K562 (cell line): Measurements from ENCODE around the gene PPP1R12C. TPM values are rescaled to one million over a fixed set of nuclear protein-coding genes. Genes with fewer than 3 reads are reported as not detected.

Experiments
- ATF4 ChIP-seq: fragments of 450-650 bp; formaldehyde crosslinking; IDR thresholded peaks from 2 replicates; pipeline ENCODE4 v1.4.0; 2022; ENCODE audit warnings: mild to moderate bottlenecking, moderate library complexity
- DDX20 ChIP-seq: fragments of 450-650 bp; IDR thresholded peaks from 2 replicates; pipeline ENCODE4 v1.6.1; 2016; ENCODE audit warnings: missing genetic modification characterization, low read depth, mild to moderate bottlenecking, missing compliant biosample characterization, moderate library complexity
- ELF2 ChIP-seq: fragments of 250-450 bp; sonication (Bioruptor Pico); IDR thresholded peaks from 2 replicates; pipeline ENCODE4 v1.5.0; 2021; ENCODE audit warnings: mild to moderate bottlenecking
- ERF ChIP-seq: fragments of 450-650 bp; formaldehyde crosslinking; IDR thresholded peaks from 2 replicates; pipeline ENCODE4 v1.4.0; 2020; ENCODE audit warnings: mild to moderate bottlenecking, mixed read lengths
- GABPA ChIP-seq: fragments of 200-800 bp; sonication (Bioruptor generic); conservative IDR thresholded peaks from 2 replicates; pipeline ENCODE4 v1.6.1; 2016; ENCODE audit warnings: low read depth, missing genetic modification characterization, missing compliant biosample characterization
- HNRNPL ChIP-seq: fragments of 200-400 bp; formaldehyde crosslinking; IDR thresholded peaks from 2 replicates; pipeline ENCODE4 v1.6.1; 2017; ENCODE audit warnings: low read depth, mild to moderate bottlenecking, low read length
- LEF1 ChIP-seq: fragments of 450-650 bp; IDR thresholded peaks from 2 replicates; pipeline ENCODE4 v1.6.1; 2016; ENCODE audit warnings: mild to moderate bottlenecking
- MECOM ChIP-seq: fragments of 250-450 bp; sonication (Bioruptor Pico); IDR thresholded peaks from 2 replicates; pipeline ENCODE4 v1.8.0; 2022; ENCODE audit warnings: inconsistent platforms
- MYC ChIP-seq, 2 experiments: fragments of 250-450 bp in 1 of 2; sonication (Bioruptor Pico) in 1 of 2; IDR thresholded peaks; 2 replicates each; pipeline versions ENCODE4 v1.5.1 to v1.6.1; 2012 to 2021; ENCODE audit warnings: low read depth in 2 of 2, borderline replicate concordance in 1 of 2, improper control_type of control experiment in 1 of 2, low read length in 1 of 2, mild to moderate bottlenecking in 1 of 2, moderate library complexity in 1 of 2
- NFIC ChIP-seq: fragments of 450-650 bp; IDR thresholded peaks from 2 replicates; pipeline ENCODE4 v1.6.1; 2017; ENCODE audit warnings: mild to moderate bottlenecking, inconsistent platforms
- NFRKB ChIP-seq: fragments of 450-650 bp; IDR thresholded peaks from 2 replicates; pipeline ENCODE4 v1.6.1; 2016; ENCODE audit warnings: low read depth
- NONO ChIP-seq, 2 experiments: fragments of 200-400 bp in 1 of 2; fragments of 450-650 bp in 1 of 2; formaldehyde crosslinking in 1 of 2; IDR thresholded peaks; 2 replicates each; pipeline ENCODE4 v1.6.1; 2017; ENCODE audit warnings: low read depth in 2 of 2, mild to moderate bottlenecking in 2 of 2, moderate library complexity in 2 of 2, low read length in 1 of 2
- POLR2A ChIP-seq: fragments of 450-650 bp; conservative IDR thresholded peaks from 2 replicates; pipeline ENCODE4 v1.6.1; 2016
- RAD21 ChIP-seq, 2 experiments: fragments of 250-450 bp in 1 of 2; fragments of 450-650 bp in 1 of 2; sonication (Bioruptor Pico) in 1 of 2; formaldehyde crosslinking in 1 of 2; IDR thresholded peaks in 1 of 2; conservative IDR thresholded peaks in 1 of 2; 2 replicates each; pipeline versions ENCODE4 v1.4.0 to v1.8.0; 2020 to 2022; ENCODE audit warnings: mild to moderate bottlenecking in 2 of 2, moderate library complexity in 1 of 2
- SP2 ChIP-seq: IDR thresholded peaks from 2 replicates; pipeline ENCODE4 v1.6.1; 2011; ENCODE audit warnings: mild to moderate bottlenecking, low read depth, low read length, moderate library complexity; ENCODE audit not compliant: poor library complexity, severe bottlenecking; ENCODE audit errors: extremely low read depth
- TEAD2 ChIP-seq: fragments of 450-650 bp; IDR thresholded peaks from 2 replicates; pipeline ENCODE4 v1.6.1; 2016; ENCODE audit warnings: missing genetic modification characterization, control low read depth, missing compliant biosample characterization
- THRAP3 ChIP-seq: fragments of 450-650 bp; IDR thresholded peaks from 2 replicates; pipeline ENCODE4 v1.6.1; 2016; ENCODE audit warnings: mild to moderate bottlenecking, inconsistent platforms, borderline replicate concordance
- THRB ChIP-seq: fragments of 450-650 bp; formaldehyde crosslinking; conservative IDR thresholded peaks from 2 replicates; pipeline ENCODE4 v1.4.0; 2022; ENCODE audit warnings: mild to moderate bottlenecking, missing genetic modification characterization
- ZBTB9 ChIP-seq: fragments of 450-650 bp; formaldehyde crosslinking; IDR thresholded peaks from 2 replicates; pipeline ENCODE4 v1.4.0; 2020; ENCODE audit warnings: mild to moderate bottlenecking, moderate library complexity
- ZNF165 ChIP-seq: fragments of 250-450 bp; sonication (Bioruptor Pico); IDR thresholded peaks from 2 replicates; pipeline ENCODE4 v1.4.0; 2020; ENCODE audit warnings: borderline replicate concordance
- ZNF232 ChIP-seq: sonication (generic); formaldehyde crosslinking; IDR thresholded peaks from 2 replicates; pipeline ENCODE4 v1.8.0; 2022; ENCODE audit warnings: mild to moderate bottlenecking, missing genetic modification reagents
- ZNF280A ChIP-seq: fragments of 450-650 bp; IDR thresholded peaks from 2 replicates; pipeline ENCODE4 v1.6.1; 2018; ENCODE audit warnings: mild to moderate bottlenecking, low read depth; ENCODE audit not compliant: partially characterized antibody
- ZNF76 ChIP-seq: fragments of 250-450 bp; sonication (Bioruptor Pico); IDR thresholded peaks from 2 replicates; pipeline ENCODE4 v1.4.0; 2020; ENCODE audit warnings: mild to moderate bottlenecking, moderate library complexity, borderline replicate concordance
- polyA plus RNA-seq, 8 experiments: library from polyadenylated mRNA; depleted of rRNA in 4 of 8; stranded (reverse) in 5 of 8; unstranded in 3 of 8; fragments of >200 nt; fragmentation: Nextera tagmentation in 2 of 8; fragmentation: Illumina TruSeq in 1 of 8; extraction: Ambion mirVana in 2 of 8; extraction: Trizol in 1 of 8; gene quantifications; 2 replicates each; pipeline versions ENCODE4 v1.2.1 to v1.2.3, GENCODE V29; 2011 to 2014; ENCODE audit warnings: inconsistent platforms in 1 of 8, missing spikeins in 1 of 8
- total RNA-seq, 7 experiments: library from RNA; depleted of rRNA in 6 of 7; stranded (reverse); fragments of >200 nt in 6 of 7; fragmentation: Illumina TruSeq in 2 of 7; extraction: Trizol in 2 of 7; gene quantifications; 2 replicates each; pipeline versions ENCODE4 v1.2.1 to v1.2.3, GENCODE V29; 2011 to 2021; ENCODE audit warnings: low replicate concordance in 1 of 7

The PPP1R12C gene
- total and polyA plus RNA-seq, 9 of the 15 experiments (the other 6 are each of a cell fraction or from before 2014, with no cell fraction given): 1.8 to 136 (median 33.7) TPM

- TF ChIP-seq ZNF280A: no peak
- TF ChIP-seq POLR2A: peak; percentile 87
- 0 out of 4 replicates have a peak, but pooled peaks of 1 of the 2 experiments have one; percentile 12 for TF ChIP-seq RAD21 (CRISPR knock-in tag; conservative IDR thresholded peaks at IDR 0.05 in 1 of 2, IDR thresholded peaks at IDR 0.05 in 1 of 2)
- TF ChIP-seq DDX20 (tag): no peak
- TF ChIP-seq NFIC: no peak; the same call in 1 of the 2 replicates
- no peak for TF ChIP-seq ZNF232 (CRISPR knock-in tag)
- 0 out of 4 replicates have a peak, but pooled peaks of 1 of the 2 experiments have one; percentile 10 for TF ChIP-seq NONO (IDR thresholded peaks at IDR 0.05; ENCODE audit: low read depth in 2 of 2, low read length in 1 of 2)
- TF ChIP-seq ERF (CRISPR knock-in tag): peak; percentile 33; the same call in 1 of the 2 replicates
- TF ChIP-seq THRB (CRISPR knock-in tag): no peak; the same call in 1 of the 2 replicates
- TF ChIP-seq SP2: no peak
- TF ChIP-seq NFRKB: peak; percentile 83; the same call in 1 of the 2 replicates
- TF ChIP-seq ELF2 (CRISPR knock-in tag): peak; percentile 78; the same call in 1 of the 2 replicates
- TF ChIP-seq HNRNPL: no peak
- peak; percentile 82 for TF ChIP-seq GABPA
- 0 out of 2 replicates have a peak, but pooled peaks have one; percentile 36 for TF ChIP-seq ZNF76 (CRISPR knock-in tag)
- no peak for TF ChIP-seq MECOM (CRISPR knock-in tag)
- TF ChIP-seq THRAP3: no peak
- peak; percentile 67 for TF ChIP-seq MYC (IDR thresholded peaks at IDR 0.05; ENCODE audit: low read depth, low read length)
- peak; percentile 55; the same call in 1 of the 2 replicates for TF ChIP-seq MYC (CRISPR knock-in tag; IDR thresholded peaks at IDR 0.05; ENCODE audit: borderline replicate concordance, low read depth)
- peak; percentile 45; the same call in 1 of the 2 replicates for TF ChIP-seq ZBTB9 (CRISPR knock-in tag)
- no peak for TF ChIP-seq TEAD2 (tag)
- TF ChIP-seq ZNF165 (CRISPR knock-in tag): no peak
- TF ChIP-seq ATF4 (CRISPR knock-in tag): no peak
- no peak for TF ChIP-seq LEF1
These were observed 390 bp upstream of the PPP1R12C start (continued) for GRCh38 chr19:55117663-55118391.
